Large intestine (tissue), 3 donors: ENCODE data around the gene HOXD1. TPM values are rescaled to one million over a fixed set of nuclear protein-coding genes. Genes with fewer than 3 reads are reported as not detected.

Experiments used
- DNase-seq, 2 donors: peaks; one replicate each; pipeline versions ENCODE4 v3.0.0 to v3.0.0-alpha.2; 2013
- H3K27ac ChIP-seq: one replicate; pipeline ENCODE4 v1.5.1; 2013; ENCODE audit warnings: low read length
- H3K27me3 ChIP-seq: 2 replicates; pipeline ENCODE4 v1.6.1; 2013; ENCODE audit warnings: low read length; ENCODE audit not compliant: control insufficient read depth, insufficient read depth
- H3K36me3 ChIP-seq: 2 replicates; pipeline ENCODE4 v1.6.1; 2013; ENCODE audit warnings: low read length; ENCODE audit not compliant: control insufficient read depth, insufficient read depth
- H3K4me1 ChIP-seq: one replicate; pipeline ENCODE4 v1.6.1; 2013; ENCODE audit warnings: low read length; ENCODE audit not compliant: control insufficient read depth, insufficient read depth
- H3K4me3 ChIP-seq: one replicate; pipeline ENCODE4 v1.5.1; 2013; ENCODE audit warnings: low read length
- H3K9me3 ChIP-seq: one replicate; pipeline ENCODE4 v1.6.1; 2013; ENCODE audit warnings: mild to moderate bottlenecking, low read depth, low read length, moderate library complexity; ENCODE audit not compliant: control insufficient read depth
- WGBS: methylation state at CpG from one replicate; pipeline ENCODE4 v1.1.5; 2013; ENCODE audit warnings: low lambda C conversion rate; ENCODE audit not compliant: insufficient coverage; 5-methylcytosine and 5-hydroxymethylcytosine counted together
- polyA plus RNA-seq: library from polyadenylated mRNA; unstranded; fragments of 120-200 nt; gene quantifications from one replicate; pipeline ENCODE4 v1.2.1, GENCODE V29; 2013

The HOXD1 gene
- polyA plus RNA-seq, 1 donor, result 2.6 TPM

- no peak for DNase-seq
- H3K27ac ChIP-seq, result no peak overlapping the region
- WGBS, result no CpG with 5 or more reads among the region's 5 CpGs
- H3K4me1 ChIP-seq, result peaks cover 9% of the 10 kb centered on the region
- H3K36me3 ChIP-seq, result no peaks in the 10 kb centered on the region
- peaks cover 91% of the 10 kb centered on the region for H3K27me3 ChIP-seq
- no peak overlapping the region for H3K4me3 ChIP-seq
- peaks cover 17% of the 10 kb centered on the region for H3K9me3 ChIP-seq
These were observed 19.3 kb upstream of the HOXD1 start for GRCh38 chr2:176169181-176169580.

- H3K4me1 ChIP-seq, result peaks cover 8% of the 10 kb centered on the region
- no CpG with 5 or more reads among the region's 2 CpGs for WGBS
- peaks cover 91% of the 10 kb centered on the region for H3K27me3 ChIP-seq
- H3K27ac ChIP-seq, result no peak overlapping the region
- DNase-seq, result no peak
- H3K36me3 ChIP-seq, result no peaks in the 10 kb centered on the region
- peaks cover 14% of the 10 kb centered on the region for H3K9me3 ChIP-seq
- no peak overlapping the region for H3K4me3 ChIP-seq
These were observed 18.8 kb upstream of the HOXD1 start for GRCh38 chr2:176169711-176170110.

DNA sequence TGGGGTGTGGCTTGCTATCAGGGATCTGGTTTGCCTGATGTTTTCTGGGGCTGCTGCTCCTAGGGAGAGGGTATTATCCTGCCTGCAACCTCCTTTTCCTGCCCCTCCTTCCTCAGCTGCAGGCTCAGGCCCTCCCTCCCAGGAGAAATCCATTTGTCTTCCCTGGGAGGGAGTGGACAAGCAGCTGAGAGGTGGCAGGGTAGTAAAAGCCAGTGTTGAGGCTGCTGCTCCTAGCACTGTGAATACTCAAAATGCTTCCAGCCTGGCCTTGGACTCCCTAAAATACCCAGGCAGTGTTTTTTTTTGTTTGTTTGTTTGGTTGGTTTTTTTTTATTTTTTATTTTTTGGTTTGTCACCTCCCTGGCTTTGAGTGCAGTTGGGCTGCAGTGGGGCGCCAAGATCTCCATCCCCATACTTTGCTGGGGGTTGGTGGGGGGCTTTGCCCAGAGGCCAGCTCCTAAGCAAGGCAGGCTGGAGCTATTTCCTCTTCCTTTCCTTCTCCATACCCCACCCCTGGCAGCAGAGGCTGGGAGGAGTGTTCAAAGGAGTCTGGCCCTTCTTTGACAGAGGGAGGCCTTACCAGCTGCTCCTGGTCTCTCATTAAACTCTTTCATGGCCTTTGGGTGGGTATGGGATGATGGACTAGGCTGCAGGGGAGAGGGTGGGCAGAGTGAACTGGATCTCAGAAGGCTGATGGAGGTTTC lies 17.7 kb upstream of the HOXD1 start:
- DNase-seq, result no peak

GRCh38 chr2:176171351-176172006 lies 17.0 kb upstream of the HOXD1 start:
- no peak for DNase-seq
- H3K4me1 ChIP-seq, result peaks cover 7% of the 10 kb centered on the region
- H3K9me3 ChIP-seq, result peaks cover 10% of the 10 kb centered on the region
- H3K4me3 ChIP-seq, result no peak overlapping the region
- H3K36me3 ChIP-seq, result no peaks in the 10 kb centered on the region
- WGBS, result no CpG with 5 or more reads among the region's 51 CpGs
- peaks cover 92% of the 10 kb centered on the region for H3K27me3 ChIP-seq
- H3K27ac ChIP-seq, result peak overlapping the region; percentile 20

More for the DNA sequence above, 17.7 kb upstream of the HOXD1 start:
- Histone ChIP-seq H3K4me1 (peaks cover 7% of the 10 kb centered on the region), H3K9me3 (peaks cover 10% of the 10 kb centered on the region), H3K27me3 (peaks cover 91% of the 10 kb centered on the region), H3K4me3 (no peak overlapping the region), H3K36me3 (no peaks in the 10 kb centered on the region), H3K27ac (peak overlapping the region; percentile 20)
- WGBS, result no CpG with 5 or more reads among the region's 1 CpG

DNA sequence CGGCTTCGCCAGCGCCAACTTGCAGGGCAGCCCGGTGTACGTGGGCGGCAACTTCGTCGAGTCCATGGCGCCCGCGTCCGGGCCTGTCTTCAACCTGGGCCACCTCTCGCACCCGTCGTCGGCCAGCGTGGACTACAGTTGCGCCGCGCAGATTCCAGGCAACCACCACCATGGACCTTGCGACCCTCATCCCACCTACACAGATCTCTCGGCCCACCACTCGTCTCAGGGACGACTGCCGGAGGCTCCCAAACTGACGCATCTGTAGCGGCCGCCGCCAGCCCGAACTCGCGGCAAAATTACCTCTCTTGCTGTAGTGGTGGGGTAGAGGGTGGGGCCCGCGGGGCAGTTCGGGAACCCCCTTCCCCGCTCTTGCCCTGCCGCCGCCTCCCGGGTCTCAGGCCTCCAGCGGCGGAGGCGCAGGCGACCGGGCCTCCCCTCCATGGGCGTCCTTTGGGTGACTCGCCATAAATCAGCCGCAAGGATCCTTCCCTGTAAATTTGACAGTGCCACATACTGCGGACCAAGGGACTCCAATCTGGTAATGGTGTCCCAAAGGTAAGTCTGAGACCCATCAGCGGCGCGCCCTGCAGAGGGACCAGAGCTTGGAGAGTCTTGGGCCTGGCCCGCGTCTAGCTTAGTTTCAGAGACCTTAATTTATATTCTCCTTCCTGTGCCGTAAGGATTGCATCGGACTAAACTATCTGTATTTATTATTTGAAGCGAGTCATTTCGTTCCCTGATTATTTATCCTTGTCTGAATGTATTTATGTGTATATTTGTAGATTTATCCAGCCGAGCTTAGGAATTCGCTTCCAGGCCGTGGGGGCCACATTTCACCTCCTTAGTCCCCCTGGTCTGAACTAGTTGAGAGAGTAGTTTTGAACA lies 16.2 kb upstream of the HOXD1 start:
- no CpG with 5 or more reads among the region's 60 CpGs for WGBS
- DNase-seq, result no peak
- H3K4me1 ChIP-seq, result peaks cover 7% of the 10 kb centered on the region

GRCh38 chr2:176172895-176173566 lies 15.4 kb upstream of the HOXD1 start:
- 30% methylated on average over 2 of the region's 14 CpGs for WGBS
- no peaks in the 10 kb centered on the region for H3K36me3 ChIP-seq
- no peak overlapping the region for H3K27ac ChIP-seq
- H3K9me3 ChIP-seq, result peaks cover 10% of the 10 kb centered on the region
- peaks cover 7% of the 10 kb centered on the region for H3K4me1 ChIP-seq
- no peak for DNase-seq
- H3K4me3 ChIP-seq, result peak overlapping the region; percentile 16
- peaks cover 94% of the 10 kb centered on the region for H3K27me3 ChIP-seq

More for the DNA sequence above, 16.2 kb upstream of the HOXD1 start:
- Histone ChIP-seq H3K27me3 (peaks cover 94% of the 10 kb centered on the region), H3K4me3 (peak overlapping the region; percentile 16), H3K27ac (no peak overlapping the region), H3K9me3 (peaks cover 10% of the 10 kb centered on the region), H3K36me3 (no peaks in the 10 kb centered on the region)

DNA sequence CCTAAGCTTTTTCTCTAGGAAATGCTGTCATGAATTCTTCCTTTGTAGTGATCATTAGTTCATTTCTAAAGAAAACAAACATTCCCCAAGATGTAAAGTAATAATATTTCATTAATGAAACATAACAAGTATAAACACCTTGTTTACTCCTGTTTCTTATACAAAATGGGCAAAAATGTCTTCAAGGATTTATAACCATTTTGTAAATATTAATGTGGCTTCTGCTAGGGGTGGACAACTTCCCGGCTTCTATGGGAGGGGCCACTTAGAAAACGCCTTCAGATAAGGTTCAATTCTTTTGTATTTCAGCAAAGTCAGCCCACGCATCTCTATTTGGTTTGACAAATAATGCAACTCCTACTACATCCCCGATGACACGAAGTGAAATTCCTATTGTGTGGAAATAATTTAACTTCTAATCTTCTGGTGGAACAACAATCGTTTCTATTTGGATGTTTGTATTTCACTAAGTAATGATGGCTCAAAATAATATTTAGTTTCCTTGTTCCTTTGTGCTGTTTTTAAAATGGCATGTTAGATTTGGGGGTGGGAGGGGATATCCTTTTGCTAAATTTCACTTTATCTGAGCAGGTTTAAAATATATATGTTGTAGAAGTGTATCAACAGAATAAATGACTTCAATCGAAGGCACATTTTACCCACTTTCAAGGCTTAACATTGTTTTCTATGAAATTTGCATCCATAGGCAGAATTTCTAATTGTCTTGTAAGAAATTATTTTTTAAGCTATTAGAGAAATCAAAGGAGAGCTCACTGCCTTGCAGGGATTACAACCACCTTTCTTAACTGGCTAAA lies 14.7 kb upstream of the HOXD1 start:
- peak overlapping the region; percentile 31 for H3K27ac ChIP-seq
- peaks cover 99% of the 10 kb centered on the region for H3K27me3 ChIP-seq
- H3K4me1 ChIP-seq, result peaks cover 7% of the 10 kb centered on the region
- DNase-seq, result no peak
- no peaks in the 10 kb centered on the region for H3K36me3 ChIP-seq
- WGBS, result 8% methylated on average over 2 of the region's 7 CpGs
- H3K9me3 ChIP-seq, result peaks cover 10% of the 10 kb centered on the region
- peak overlapping the region; percentile 5 for H3K4me3 ChIP-seq

- H3K27ac ChIP-seq, result peak overlapping the region; percentile 31
- peak in 1 of 2 donors; percentile 59 for DNase-seq
- peaks cover 99% of the 10 kb centered on the region for H3K27me3 ChIP-seq
These were observed 14.1 kb upstream of the HOXD1 start for GRCh38 chr2:176174382-176174823.

DNA sequence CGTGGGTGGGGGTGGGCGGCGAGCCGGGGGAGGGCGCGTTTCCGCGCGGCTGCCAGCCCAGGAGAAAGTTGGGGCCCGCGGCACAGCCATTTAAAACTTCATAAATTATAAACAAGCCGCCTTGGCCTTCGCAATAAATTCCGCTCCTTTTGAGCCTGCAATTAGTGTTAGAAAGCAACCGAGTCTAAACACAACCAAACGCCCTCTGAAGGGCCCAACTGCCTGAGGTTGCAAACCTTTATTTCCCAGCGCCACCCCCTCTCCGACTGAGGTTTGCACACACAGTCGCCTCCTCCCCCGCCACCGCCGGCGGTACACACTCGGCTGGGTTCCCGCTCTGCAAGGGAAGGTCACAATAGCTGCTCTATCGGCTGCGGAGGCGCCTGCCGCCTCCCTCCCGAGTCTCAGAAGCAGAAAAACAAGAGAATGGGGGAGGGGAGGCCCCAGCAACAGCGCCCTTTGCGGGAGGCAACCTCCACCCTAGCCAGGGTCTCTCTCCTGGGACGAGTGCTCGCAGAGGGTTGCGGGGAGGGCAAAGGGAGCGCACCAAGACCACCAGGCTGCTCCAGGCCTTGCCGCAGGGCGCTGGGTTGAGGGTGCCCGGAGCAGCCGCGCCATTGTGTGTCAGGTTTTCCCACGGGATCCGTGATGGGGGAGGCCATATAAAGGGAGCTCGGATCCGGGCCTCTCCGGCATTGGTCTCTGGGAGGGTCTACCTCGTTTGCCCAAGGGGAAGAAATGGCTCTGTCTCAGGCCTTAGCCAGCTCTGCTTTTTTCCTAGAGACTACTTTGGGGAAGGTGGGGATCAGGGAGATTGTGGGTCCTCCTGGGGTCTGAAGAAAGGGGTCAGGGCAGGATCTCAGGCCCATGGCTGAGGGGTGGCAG lies 13.4 kb upstream of the HOXD1 start:
- Histone ChIP-seq H3K4me3 (peak overlapping the region; percentile 5), H3K27me3 (peaks cover 100% of the 10 kb centered on the region), H3K9me3 (peaks cover 10% of the 10 kb centered on the region), H3K36me3 (no peaks in the 10 kb centered on the region), H3K27ac (peak overlapping the region; percentile 33), H3K4me1 (peaks cover 7% of the 10 kb centered on the region)
- peak in 1 of 2 donors; percentile 39 for DNase-seq
- no CpG with 5 or more reads among the region's 47 CpGs for WGBS

More at GRCh38 chr2:176174382-176174823, 14.1 kb upstream of the HOXD1 start:
- peak overlapping the region; percentile 5 for H3K4me3 ChIP-seq
- peaks cover 10% of the 10 kb centered on the region for H3K9me3 ChIP-seq
- H3K36me3 ChIP-seq, result no peaks in the 10 kb centered on the region
- H3K4me1 ChIP-seq, result peaks cover 7% of the 10 kb centered on the region
- WGBS, result no CpG with 5 or more reads among the region's 14 CpGs
